HEK293T (cell line): ENCODE results near the gene CDH18.

Source experiments
- ARNT ChIP-seq: fragments of 450-650 bp; IDR thresholded peaks from 2 replicates; pipeline ENCODE4 v1.6.1; 2017; ENCODE audit warnings: mild to moderate bottlenecking
- BHLHE40 ChIP-seq: fragments of 450-650 bp; IDR thresholded peaks from 2 replicates; pipeline ENCODE4 v1.6.1; 2016; ENCODE audit warnings: mild to moderate bottlenecking, moderate library complexity, borderline replicate concordance
- CTBP1 ChIP-seq: fragments of 450-650 bp; IDR thresholded peaks from 2 replicates; pipeline ENCODE4 v1.6.1; 2016; ENCODE audit warnings: borderline replicate concordance
- ELF4 ChIP-seq: fragments of 450-650 bp; IDR thresholded peaks from 2 replicates; pipeline ENCODE4 v1.6.1; 2017; ENCODE audit warnings: antibody characterized with exemption
- FOXA1 ChIP-seq: fragments of 450-650 bp; IDR thresholded peaks from 2 replicates; pipeline ENCODE4 v1.6.1; 2016; ENCODE audit warnings: mild to moderate bottlenecking
- FOXK2 ChIP-seq: fragments of 450-650 bp; IDR thresholded peaks from 2 replicates; pipeline ENCODE4 v1.6.1; 2016; ENCODE audit warnings: mild to moderate bottlenecking
- FOXM1 ChIP-seq: fragments of 450-650 bp; IDR thresholded peaks from 2 replicates; pipeline ENCODE4 v1.6.1; 2017; ENCODE audit warnings: mild to moderate bottlenecking, borderline replicate concordance
- L3MBTL2 ChIP-seq: fragments of 450-650 bp; conservative IDR thresholded peaks from 2 replicates; pipeline ENCODE4 v1.6.1; 2016; ENCODE audit warnings: mild to moderate bottlenecking
- LEF1 ChIP-seq: fragments of 450-650 bp; IDR thresholded peaks from 2 replicates; pipeline ENCODE4 v1.6.1; 2017; ENCODE audit warnings: mild to moderate bottlenecking, borderline replicate concordance
- SP1 ChIP-seq: fragments of 450-650 bp; IDR thresholded peaks from 2 replicates; pipeline ENCODE4 v1.6.1; 2017
- SUZ12 ChIP-seq: fragments of 450-650 bp; IDR thresholded peaks from 2 replicates; pipeline ENCODE4 v1.6.1; 2016; ENCODE audit warnings: mild to moderate bottlenecking
- TARDBP ChIP-seq: fragments of 450-650 bp; IDR thresholded peaks from 2 replicates; pipeline ENCODE4 v1.6.1; 2016
- ZNF384 ChIP-seq: fragments of 450-650 bp; IDR thresholded peaks from 2 replicates; pipeline ENCODE4 v1.6.1; 2016
- TF ChIP-seq, protein P1 (sequence below): fragments of 450-650 bp; IDR thresholded peaks from 2 replicates; pipeline ENCODE4 v1.6.1; 2016

DNA sequence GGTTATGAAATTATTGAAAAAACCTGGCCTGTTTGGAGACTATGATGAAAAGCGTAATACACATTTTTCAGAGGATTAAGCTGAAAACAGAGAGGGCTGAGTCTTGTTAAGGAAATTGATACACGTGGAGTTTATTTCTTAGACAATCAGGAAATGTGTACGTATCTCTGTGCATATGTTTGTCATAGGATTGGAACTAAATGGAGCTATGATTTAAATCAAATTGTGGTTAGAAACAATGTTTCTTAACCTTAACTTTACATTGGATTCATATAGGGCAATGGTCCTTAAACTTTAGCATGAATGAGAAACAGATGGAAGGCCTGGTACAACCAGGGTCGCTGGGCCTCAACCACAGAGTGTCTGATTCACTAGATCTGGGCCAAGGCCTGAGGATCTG is 451.6 kb downstream of the CDH18 start:
- TF ChIP-seq BHLHE40 (no peak), FOXA1 (no peak), FOXM1 (no peak), SP1 (no peak), ARNT (no peak), ELF4 (no peak), CTBP1 (no peak), L3MBTL2 (no peak), SUZ12 (no peak), FOXK2 (no peak), ZNF384 (no peak), TARDBP (no peak), LEF1 (no peak)
- TF ChIP-seq, protein P1, sequence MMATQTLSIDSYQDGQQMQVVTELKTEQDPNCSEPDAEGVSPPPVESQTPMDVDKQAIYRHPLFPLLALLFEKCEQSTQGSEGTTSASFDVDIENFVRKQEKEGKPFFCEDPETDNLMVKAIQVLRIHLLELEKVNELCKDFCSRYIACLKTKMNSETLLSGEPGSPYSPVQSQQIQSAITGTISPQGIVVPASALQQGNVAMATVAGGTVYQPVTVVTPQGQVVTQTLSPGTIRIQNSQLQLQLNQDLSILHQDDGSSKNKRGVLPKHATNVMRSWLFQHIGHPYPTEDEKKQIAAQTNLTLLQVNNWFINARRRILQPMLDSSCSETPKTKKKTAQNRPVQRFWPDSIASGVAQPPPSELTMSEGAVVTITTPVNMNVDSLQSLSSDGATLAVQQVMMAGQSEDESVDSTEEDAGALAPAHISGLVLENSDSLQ: no peak
